Calu3 (cell line): ENCODE results near the gene GRHPR. TPM values are rescaled to one million over a fixed set of nuclear protein-coding genes. Genes with fewer than 3 reads are reported as not detected.

ENCODE experiments used
- BruUV-seq: library from RNA; stranded (reverse); fragments of 400-500 nt; replicated peaks from 2 replicates; lab custom pipeline; 2021; lab: Mats Ljungman, UMichigan
- CTCF ChIA-PET: fragments of 300-600 bp; sonication (Branson Sonifier 250); formaldehyde crosslinking; loops from one replicate; lab custom pipeline; 2022; ENCODE audit warnings: antibody characterized with exemption; lab: Charles Lee
- DNase-seq: peaks from one replicate; pipeline ENCODE4 v3.0.0; 2022
- H3K27ac Mint-ChIP-seq: one replicate; pipeline ENCODE4 v1.8.0; 2022; ENCODE audit warnings: mixed read lengths; ENCODE audit not compliant: unreplicated experiment
- H3K27me3 Mint-ChIP-seq: one replicate; pipeline ENCODE4 v1.8.0; 2022; ENCODE audit warnings: mixed read lengths; ENCODE audit not compliant: unreplicated experiment
- H3K36me3 Mint-ChIP-seq: one replicate; pipeline ENCODE4 v1.8.0; 2022; ENCODE audit warnings: mild to moderate bottlenecking, moderate library complexity, mixed read lengths; ENCODE audit not compliant: insufficient read depth, unreplicated experiment
- H3K4me1 Mint-ChIP-seq: one replicate; pipeline ENCODE4 v1.8.0; 2022; ENCODE audit warnings: mild to moderate bottlenecking, low read depth, mixed read lengths; ENCODE audit not compliant: unreplicated experiment
- H3K4me3 Mint-ChIP-seq: one replicate; pipeline ENCODE4 v1.8.0; 2022; ENCODE audit warnings: mild to moderate bottlenecking, low read depth, moderate library complexity, mixed read lengths; ENCODE audit not compliant: unreplicated experiment
- H3K9me3 Mint-ChIP-seq: one replicate; pipeline ENCODE4 v1.8.0; 2022; ENCODE audit warnings: low read depth, mixed read lengths; ENCODE audit not compliant: unreplicated experiment
- intact Hi-C: fragments of 100-400 bp; cut with micrococcal nuclease; formaldehyde crosslinking; loops from one replicate; pipeline ENCODE4 v1.10.0; 2022; ENCODE audit not compliant: unreplicated experiment
- total RNA-seq: library from RNA; stranded (reverse); gene quantifications from 2 replicates; pipeline ENCODE4 v1.2.3, GENCODE V29; 2022
- TF ChIP-seq, protein P1 (sequence below): fragments of 200-600 bp; IDR thresholded peaks from one replicate; pipeline ENCODE4 v1.8.0; 2022; ENCODE audit warnings: antibody characterized with exemption; ENCODE audit not compliant: unreplicated experiment

The GRHPR gene
- total RNA-seq, 1 experiment from 2014 or later = 28.0 TPM

GRCh38 chr9:37415011-37415719 lies 7.3 kb upstream of the GRHPR start:
- TF ChIP-seq, protein P1, sequence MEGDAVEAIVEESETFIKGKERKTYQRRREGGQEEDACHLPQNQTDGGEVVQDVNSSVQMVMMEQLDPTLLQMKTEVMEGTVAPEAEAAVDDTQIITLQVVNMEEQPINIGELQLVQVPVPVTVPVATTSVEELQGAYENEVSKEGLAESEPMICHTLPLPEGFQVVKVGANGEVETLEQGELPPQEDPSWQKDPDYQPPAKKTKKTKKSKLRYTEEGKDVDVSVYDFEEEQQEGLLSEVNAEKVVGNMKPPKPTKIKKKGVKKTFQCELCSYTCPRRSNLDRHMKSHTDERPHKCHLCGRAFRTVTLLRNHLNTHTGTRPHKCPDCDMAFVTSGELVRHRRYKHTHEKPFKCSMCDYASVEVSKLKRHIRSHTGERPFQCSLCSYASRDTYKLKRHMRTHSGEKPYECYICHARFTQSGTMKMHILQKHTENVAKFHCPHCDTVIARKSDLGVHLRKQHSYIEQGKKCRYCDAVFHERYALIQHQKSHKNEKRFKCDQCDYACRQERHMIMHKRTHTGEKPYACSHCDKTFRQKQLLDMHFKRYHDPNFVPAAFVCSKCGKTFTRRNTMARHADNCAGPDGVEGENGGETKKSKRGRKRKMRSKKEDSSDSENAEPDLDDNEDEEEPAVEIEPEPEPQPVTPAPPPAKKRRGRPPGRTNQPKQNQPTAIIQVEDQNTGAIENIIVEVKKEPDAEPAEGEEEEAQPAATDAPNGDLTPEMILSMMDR = no peak
- H3K27me3 Mint-ChIP-seq = no peaks in the 10 kb centered on the region
- BruUV-seq = no TSS peak
- intact Hi-C loops = no loop called here
- H3K4me3 Mint-ChIP-seq = peak overlapping the region; percentile 9
- no peaks in the 10 kb centered on the region for H3K36me3 Mint-ChIP-seq
- CTCF ChIA-PET = no interaction called here
- peak; percentile 60 for DNase-seq
- no peaks in the 10 kb centered on the region for H3K9me3 Mint-ChIP-seq
- peaks cover 11% of the 10 kb centered on the region for H3K4me1 Mint-ChIP-seq
- no peak overlapping the region for H3K27ac Mint-ChIP-seq

GRCh38 chr9:37417252-37417803 lies 5.2 kb upstream of the GRHPR start:
- intact Hi-C loops = no loop called here
- CTCF ChIA-PET = no interaction called here
- H3K4me1 Mint-ChIP-seq = peaks cover 17% of the 10 kb centered on the region
- H3K36me3 Mint-ChIP-seq = no peaks in the 10 kb centered on the region
- H3K27me3 Mint-ChIP-seq = no peaks in the 10 kb centered on the region
- TF ChIP-seq, protein P1 = no peak
- no peak for DNase-seq
- BruUV-seq = no TSS peak
- H3K9me3 Mint-ChIP-seq = no peaks in the 10 kb centered on the region
- H3K27ac Mint-ChIP-seq = no peak overlapping the region
- H3K4me3 Mint-ChIP-seq = no peak overlapping the region

DNA sequence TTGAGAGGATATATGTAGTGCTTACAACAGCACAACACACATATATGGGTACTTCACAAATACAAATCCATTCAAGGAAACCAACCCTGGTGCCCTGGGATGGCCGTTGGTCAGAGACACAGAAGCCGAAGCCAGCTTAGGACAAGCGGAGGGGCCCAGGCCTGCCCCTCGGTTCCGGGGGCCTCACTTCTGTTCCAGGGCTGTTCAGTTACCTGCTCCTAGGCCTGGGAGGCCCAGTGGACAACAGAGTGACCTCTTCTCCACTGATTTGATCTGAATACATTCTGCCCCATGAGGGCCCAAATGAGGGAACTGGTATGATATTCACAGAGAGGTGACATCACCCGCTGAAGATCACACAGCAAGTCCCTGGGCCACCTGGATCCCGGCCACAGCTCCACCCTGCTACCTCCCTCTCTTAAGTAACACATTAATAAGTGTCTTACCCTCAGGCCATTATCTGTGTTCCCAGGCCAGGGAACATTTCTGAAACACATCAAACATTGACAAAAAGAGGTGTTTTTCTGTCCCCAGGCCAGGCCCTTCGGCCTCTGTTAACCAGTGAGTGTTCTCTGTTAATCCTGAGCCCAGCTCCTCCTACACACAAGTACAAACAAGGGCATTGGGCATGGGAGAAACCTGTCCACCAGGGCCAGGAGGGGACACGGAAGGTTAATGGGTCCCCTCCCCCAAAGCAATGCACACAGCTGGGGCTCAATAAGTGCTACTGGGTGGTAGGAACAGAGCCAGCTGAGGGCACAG lies 4.5 kb upstream of the GRHPR start:
- Mint-ChIP-seq H3K9me3 (no peaks in the 10 kb centered on the region), H3K4me3 (no peak overlapping the region), H3K27ac (no peak overlapping the region), H3K4me1 (peaks cover 18% of the 10 kb centered on the region), H3K36me3 (peaks cover 7% of the 10 kb centered on the region), H3K27me3 (no peaks in the 10 kb centered on the region)
- TF ChIP-seq, protein P1 = no peak
- BruUV-seq = no TSS peak
- DNase-seq = no peak
- CTCF ChIA-PET = no interaction called here
- intact Hi-C loops = no loop called here

DNA sequence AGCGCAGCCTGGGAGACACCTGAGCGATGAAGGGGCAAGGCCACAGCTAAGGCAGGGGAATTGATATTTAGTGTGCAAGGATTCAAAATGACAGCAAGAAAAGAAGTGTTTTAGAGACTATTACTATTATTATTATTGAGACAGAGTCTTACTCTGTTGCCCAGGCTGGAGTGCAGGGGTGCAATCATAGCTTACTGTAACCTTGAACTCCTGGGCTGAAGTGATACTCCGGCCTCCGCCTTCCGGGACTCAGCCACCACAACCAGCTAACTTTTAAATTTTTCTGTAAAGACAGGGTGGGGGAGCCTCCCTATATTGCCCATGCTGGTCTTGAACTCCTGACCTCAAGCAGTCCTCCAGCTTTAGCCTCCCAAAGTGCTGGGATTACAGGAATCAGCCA lies 3.3 kb upstream of the GRHPR start:
- Mint-ChIP-seq H3K4me3 (no peak overlapping the region), H3K27me3 (no peaks in the 10 kb centered on the region), H3K9me3 (no peaks in the 10 kb centered on the region), H3K36me3 (peaks cover 11% of the 10 kb centered on the region), H3K27ac (no peak overlapping the region), H3K4me1 (peaks cover 18% of the 10 kb centered on the region)
- no peak for DNase-seq
- intact Hi-C loops = no loop called here
- CTCF ChIA-PET = no interaction called here
- BruUV-seq = no TSS peak
- TF ChIP-seq, protein P1 = no peak
